ENCODE measurements around the gene CLASP2. TPM values are rescaled to one million over a fixed set of nuclear protein-coding genes. Genes with fewer than 3 reads are reported as not detected.

CLASP2 gene

Small RNA genes within 50 kb of the gene (small RNA-seq; reads per million reads assigned to genes)
- gene COX6CP10 (ENCODE audit: insufficient read depth), result not detected
- gene RNA5SP128 (ENCODE audit: insufficient read depth), result not detected

All from neuronal stem cell (in vitro differentiated cells).